ENCODE results near the gene DISC1.

The DISC1 gene

GRCh38 chr1:231827337-231828105, 200.9 kb downstream of the DISC1 start:
- no peak for FAIRE-seq
- DNase-seq (ENCODE audit: insufficient read length, low spot score): no peak
- TF ChIP-seq POLR2A (IDR thresholded peaks at IDR 0.05; ENCODE audit: low read depth, low read length): no peak

- TF ChIP-seq POLR2A (IDR thresholded peaks at IDR 0.05; ENCODE audit: low read depth, low read length): no peak
- FAIRE-seq (peak; percentile 85), DNase-seq (ENCODE audit: insufficient read length, low spot score) (peak; percentile 42)
Observed at GRCh38 chr1:231828182-231828920, 201.8 kb downstream of the DISC1 start.

GRCh38 chr1:231829332-231829731, 202.7 kb downstream of the DISC1 start:
- DNase-seq (ENCODE audit: insufficient read length, low spot score) (no peak), FAIRE-seq (no peak)
- no peak for TF ChIP-seq POLR2A (IDR thresholded peaks at IDR 0.05; ENCODE audit: low read depth, low read length)

- FAIRE-seq (no peak), DNase-seq (ENCODE audit: insufficient read length, low spot score) (no peak)
- TF ChIP-seq POLR2A (IDR thresholded peaks at IDR 0.05; ENCODE audit: low read depth, low read length): no peak
Observed at GRCh38 chr1:231836227-231836893, 209.8 kb downstream of the DISC1 start.

GRCh38 chr1:231838521-231838920, 211.9 kb downstream of the DISC1 start:
- no peak for DNase-seq (ENCODE audit: insufficient read length, low spot score)
- TF ChIP-seq POLR2A (IDR thresholded peaks at IDR 0.05; ENCODE audit: low read depth, low read length): no peak
- FAIRE-seq: no peak

GRCh38 chr1:231839999-231840398, 213.4 kb downstream of the DISC1 start:
- DNase-seq (ENCODE audit: insufficient read length, low spot score): no peak

GRCh38 chr1:231841616-231842344, 215.2 kb downstream of the DISC1 start:
- peak; percentile 23 for DNase-seq (ENCODE audit: insufficient read length, low spot score)
- FAIRE-seq: no peak
- TF ChIP-seq POLR2A (IDR thresholded peaks at IDR 0.05; ENCODE audit: low read depth, low read length): no peak

More at GRCh38 chr1:231839999-231840398, 213.4 kb downstream of the DISC1 start:
- TF ChIP-seq POLR2A (IDR thresholded peaks at IDR 0.05; ENCODE audit: low read depth, low read length): no peak
- FAIRE-seq: no peak

- no peak for TF ChIP-seq POLR2A (IDR thresholded peaks at IDR 0.05; ENCODE audit: low read depth, low read length)
- DNase-seq (ENCODE audit: insufficient read length, low spot score) (no peak), FAIRE-seq (no peak)
Observed at GRCh38 chr1:231842441-231842840, 215.9 kb downstream of the DISC1 start.

GRCh38 chr1:231844986-231845502, 218.5 kb downstream of the DISC1 start:
- no peak for FAIRE-seq
- TF ChIP-seq POLR2A (IDR thresholded peaks at IDR 0.05; ENCODE audit: low read depth, low read length): no peak
- no peak for DNase-seq (ENCODE audit: insufficient read length, low spot score)

GRCh38 chr1:231847612-231848397, 221.2 kb downstream of the DISC1 start:
- no peak for FAIRE-seq
- no peak for TF ChIP-seq POLR2A (IDR thresholded peaks at IDR 0.05; ENCODE audit: low read depth, low read length)
- DNase-seq (ENCODE audit: insufficient read length, low spot score): no peak

- TF ChIP-seq POLR2A (IDR thresholded peaks at IDR 0.05; ENCODE audit: low read depth, low read length): no peak
- DNase-seq (ENCODE audit: insufficient read length, low spot score) (no peak), FAIRE-seq (no peak)
Observed at GRCh38 chr1:231849981-231850380, 223.4 kb downstream of the DISC1 start.

- DNase-seq (ENCODE audit: insufficient read length, low spot score) (no peak), FAIRE-seq (no peak)
- TF ChIP-seq POLR2A (IDR thresholded peaks at IDR 0.05; ENCODE audit: low read depth, low read length): no peak
Observed at GRCh38 chr1:231850786-231851185, 224.2 kb downstream of the DISC1 start.
